HepG2 (cell line): Measurements from ENCODE around the gene HDAC4. TPM values are rescaled to one million over a fixed set of nuclear protein-coding genes. Genes with fewer than 3 reads are reported as not detected.

Source experiments
- ATF4 ChIP-seq, 2 experiments: fragments of 450-650 bp in 1 of 2; sonication (generic) in 1 of 2; formaldehyde crosslinking; IDR thresholded peaks; 2 replicates each; pipeline versions ENCODE4 v1.5.0 to v1.8.0; 2020 to 2022; ENCODE audit warnings: mild to moderate bottlenecking in 1 of 2, missing genetic modification reagents in 1 of 2
- ATF7 ChIP-seq, 2 experiments: fragments of 450-650 bp in 1 of 2; sonication (generic) in 1 of 2; formaldehyde crosslinking in 1 of 2; IDR thresholded peaks; 2 replicates each; pipeline versions ENCODE4 v1.4.0 to v1.6.1; 2016 to 2020; ENCODE audit warnings: antibody characterized with exemption in 1 of 2, mild to moderate bottlenecking in 1 of 2, missing genetic modification reagents in 1 of 2
- CENPT ChIP-seq: sonication (generic); formaldehyde crosslinking; IDR thresholded peaks from 2 replicates; pipeline ENCODE4 v1.8.0; 2022; ENCODE audit warnings: low read depth, mild to moderate bottlenecking, moderate library complexity, missing genetic modification reagents
- FOXC1 ChIP-seq: sonication (generic); formaldehyde crosslinking; IDR thresholded peaks from 2 replicates; pipeline ENCODE4 v1.8.0; 2022; ENCODE audit warnings: mild to moderate bottlenecking, missing genetic modification reagents, borderline replicate concordance
- KAT2B ChIP-seq: fragments of 150-350 bp; IDR thresholded peaks from 2 replicates; pipeline ENCODE4 v1.6.1; 2014; ENCODE audit warnings: low read depth, low read length, borderline replicate concordance
- NCOA2 ChIP-seq: sonication (generic); formaldehyde crosslinking; IDR thresholded peaks from 2 replicates; pipeline ENCODE4 v1.8.0; 2022; ENCODE audit warnings: inconsistent platforms
- PITX1 ChIP-seq: sonication (generic); formaldehyde crosslinking; IDR thresholded peaks from 2 replicates; pipeline ENCODE4 v1.5.1; 2020; ENCODE audit warnings: mild to moderate bottlenecking, missing genetic modification reagents
- REL ChIP-seq: sonication (generic); formaldehyde crosslinking; conservative IDR thresholded peaks from 2 replicates; pipeline ENCODE4 v1.8.0; 2022; ENCODE audit warnings: mild to moderate bottlenecking, missing genetic modification reagents, moderate library complexity
- SP140L ChIP-seq: sonication (generic); formaldehyde crosslinking; IDR thresholded peaks from 2 replicates; pipeline ENCODE4 v1.4.0; 2020; ENCODE audit warnings: missing genetic modification reagents, borderline replicate concordance
- SRF ChIP-seq: IDR thresholded peaks from 2 replicates; pipeline ENCODE4 v1.6.1; 2011; ENCODE audit warnings: mild to moderate bottlenecking, low read depth, low read length, moderate library complexity
- ZNF17 ChIP-seq: sonication (generic); formaldehyde crosslinking; IDR thresholded peaks from 2 replicates; pipeline ENCODE4 v1.5.0; 2020; ENCODE audit warnings: mild to moderate bottlenecking, missing genetic modification reagents
- ZNF235 ChIP-seq: sonication (generic); formaldehyde crosslinking; IDR thresholded peaks from 2 replicates; pipeline ENCODE4 v1.8.1; 2023; ENCODE audit warnings: mild to moderate bottlenecking, missing genetic modification reagents, borderline replicate concordance
- ZNF264 ChIP-seq: sonication (generic); formaldehyde crosslinking; IDR thresholded peaks from 2 replicates; pipeline ENCODE4 v1.4.0; 2020; ENCODE audit warnings: missing genetic modification reagents
- ZNF30 ChIP-seq: sonication (generic); formaldehyde crosslinking; IDR thresholded peaks from 2 replicates; pipeline ENCODE4 v1.5.0; 2020; ENCODE audit warnings: mild to moderate bottlenecking, missing genetic modification reagents
- ZNF326 ChIP-seq: sonication (generic); formaldehyde crosslinking; IDR thresholded peaks from 2 replicates; pipeline ENCODE4 v1.4.0; 2020; ENCODE audit warnings: missing genetic modification reagents, borderline replicate concordance
- ZNF572 ChIP-seq: sonication (generic); formaldehyde crosslinking; IDR thresholded peaks from 2 replicates; pipeline ENCODE4 v1.5.1; 2020; ENCODE audit warnings: mild to moderate bottlenecking, missing genetic modification reagents
- ZSCAN12 ChIP-seq: sonication (generic); formaldehyde crosslinking; IDR thresholded peaks from 2 replicates; pipeline ENCODE4 v1.9.0; 2021; ENCODE audit warnings: mild to moderate bottlenecking, missing genetic modification reagents
- polyA plus RNA-seq, 8 experiments: library from polyadenylated mRNA; depleted of rRNA in 3 of 8; stranded (reverse) in 7 of 8; unstranded in 1 of 8; fragments of >200 nt; fragmentation: Illumina TruSeq in 4 of 8; extraction: Trizol in 4 of 8; gene quantifications; 2 replicates each; pipeline versions ENCODE4 v1.2.1 to v1.2.3, GENCODE V29; 2011 to 2016; ENCODE audit warnings: low read depth in 4 of 8, missing spikeins in 1 of 8, mixed read lengths in 1 of 8; ENCODE audit not compliant: insufficient read depth in 1 of 8
- total RNA-seq, 5 experiments: library from RNA; depleted of rRNA; stranded (reverse); fragments of >200 nt; fragmentation: Illumina TruSeq; extraction: Trizol; gene quantifications; 2 replicates each; pipeline ENCODE4 v1.2.3, GENCODE V29; 2016; ENCODE audit warnings: low read depth in 1 of 5
- TF ChIP-seq, protein P1 (sequence below): sonication (generic); formaldehyde crosslinking; IDR thresholded peaks from 2 replicates; pipeline ENCODE4 v1.4.0; 2020; ENCODE audit warnings: missing genetic modification reagents
- TF ChIP-seq, protein P2 (sequence below): sonication (generic); formaldehyde crosslinking; IDR thresholded peaks from 2 replicates; pipeline ENCODE4 v1.4.0; 2020; ENCODE audit warnings: missing genetic modification reagents, borderline replicate concordance

HDAC4 gene
- total and polyA plus RNA-seq, 2 of the 13 experiments (the other 11 are each of a cell fraction or from before 2014, with no cell fraction given) = 10.1 to 11.5 TPM

DNA sequence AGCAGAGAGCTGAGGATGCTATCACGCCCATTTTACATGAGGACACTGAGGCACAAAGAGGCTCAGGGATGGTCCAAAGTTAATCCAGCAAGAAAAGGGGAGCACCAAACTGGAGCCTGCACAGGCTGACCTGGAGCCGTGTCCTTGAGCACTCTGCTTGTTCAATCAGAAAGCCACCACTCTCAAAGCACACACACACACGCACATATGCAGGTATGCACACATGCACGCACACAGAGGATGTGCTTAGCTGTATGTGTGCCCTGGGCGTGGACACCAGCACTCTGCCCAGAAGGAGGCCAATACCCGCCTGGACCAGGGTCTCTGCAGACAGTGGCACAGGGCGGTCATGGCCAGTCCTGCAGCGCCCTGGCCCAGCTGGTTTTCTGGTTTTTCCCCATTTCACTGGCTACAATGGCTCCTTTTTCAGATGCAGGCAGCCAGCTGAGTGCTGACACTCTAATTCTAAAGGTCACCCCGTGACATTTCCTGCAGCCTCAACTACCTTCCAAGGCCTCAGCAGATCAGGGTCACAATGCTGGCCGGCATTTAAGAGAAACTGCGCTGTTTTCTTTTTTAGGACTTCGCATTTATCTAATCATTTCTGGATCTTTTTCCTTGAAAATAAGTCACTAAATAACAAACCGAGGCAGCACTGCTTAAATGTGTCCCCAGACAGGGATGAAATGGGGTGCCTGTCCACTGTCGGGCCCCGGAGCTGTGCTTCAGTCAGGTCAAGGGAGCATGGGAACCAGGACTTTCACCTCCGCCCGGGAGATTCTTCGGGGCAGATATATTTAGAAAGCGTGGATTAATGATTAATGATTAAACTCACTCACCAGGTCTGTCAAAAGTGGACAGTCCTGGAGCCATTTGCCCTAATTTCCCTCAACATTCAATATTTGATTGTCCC is 104.5 kb downstream of the HDAC4 start (continued):
- TF ChIP-seq KAT2B = no peak
- peak; percentile 64; the same call in 1 of the 2 replicates for TF ChIP-seq FOXC1 (CRISPR knock-in tag)
- no peak for TF ChIP-seq ATF4 (CRISPR knock-in tag; IDR thresholded peaks at IDR 0.05)
- TF ChIP-seq REL (CRISPR knock-in tag) = 0 out of 2 replicates have a peak, but pooled peaks have one; percentile 36
- TF ChIP-seq, protein P1, sequence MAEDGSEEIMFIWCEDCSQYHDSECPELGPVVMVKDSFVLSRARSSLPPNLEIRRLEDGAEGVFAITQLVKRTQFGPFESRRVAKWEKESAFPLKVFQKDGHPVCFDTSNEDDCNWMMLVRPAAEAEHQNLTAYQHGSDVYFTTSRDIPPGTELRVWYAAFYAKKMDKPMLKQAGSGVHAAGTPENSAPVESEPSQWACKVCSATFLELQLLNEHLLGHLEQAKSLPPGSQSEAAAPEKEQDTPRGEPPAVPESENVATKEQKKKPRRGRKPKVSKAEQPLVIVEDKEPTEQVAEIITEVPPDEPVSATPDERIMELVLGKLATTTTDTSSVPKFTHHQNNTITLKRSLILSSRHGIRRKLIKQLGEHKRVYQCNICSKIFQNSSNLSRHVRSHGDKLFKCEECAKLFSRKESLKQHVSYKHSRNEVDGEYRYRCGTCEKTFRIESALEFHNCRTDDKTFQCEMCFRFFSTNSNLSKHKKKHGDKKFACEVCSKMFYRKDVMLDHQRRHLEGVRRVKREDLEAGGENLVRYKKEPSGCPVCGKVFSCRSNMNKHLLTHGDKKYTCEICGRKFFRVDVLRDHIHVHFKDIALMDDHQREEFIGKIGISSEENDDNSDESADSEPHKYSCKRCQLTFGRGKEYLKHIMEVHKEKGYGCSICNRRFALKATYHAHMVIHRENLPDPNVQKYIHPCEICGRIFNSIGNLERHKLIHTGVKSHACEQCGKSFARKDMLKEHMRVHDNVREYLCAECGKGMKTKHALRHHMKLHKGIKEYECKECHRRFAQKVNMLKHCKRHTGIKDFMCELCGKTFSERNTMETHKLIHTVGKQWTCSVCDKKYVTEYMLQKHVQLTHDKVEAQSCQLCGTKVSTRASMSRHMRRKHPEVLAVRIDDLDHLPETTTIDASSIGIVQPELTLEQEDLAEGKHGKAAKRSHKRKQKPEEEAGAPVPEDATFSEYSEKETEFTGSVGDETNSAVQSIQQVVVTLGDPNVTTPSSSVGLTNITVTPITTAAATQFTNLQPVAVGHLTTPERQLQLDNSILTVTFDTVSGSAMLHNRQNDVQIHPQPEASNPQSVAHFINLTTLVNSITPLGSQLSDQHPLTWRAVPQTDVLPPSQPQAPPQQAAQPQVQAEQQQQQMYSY (CRISPR knock-in tag) = peak; percentile 1; the same call in 1 of the 2 replicates
- TF ChIP-seq ZNF572 = no peak
- TF ChIP-seq ZNF235 (CRISPR knock-in tag) = no peak
- no peak for TF ChIP-seq ZSCAN12 (CRISPR knock-in tag)
- no peak for TF ChIP-seq ZNF326
- TF ChIP-seq SRF = no peak
- no peak for TF ChIP-seq SP140L (CRISPR knock-in tag)
- no peak for TF ChIP-seq ZNF30 (CRISPR knock-in tag)
- no peak for TF ChIP-seq CENPT
- peak; percentile 65; the same call in 1 of the 2 replicates for TF ChIP-seq PITX1 (CRISPR knock-in tag)
- TF ChIP-seq NCOA2 (CRISPR knock-in tag) = peak; percentile 55
- TF ChIP-seq, protein P2, sequence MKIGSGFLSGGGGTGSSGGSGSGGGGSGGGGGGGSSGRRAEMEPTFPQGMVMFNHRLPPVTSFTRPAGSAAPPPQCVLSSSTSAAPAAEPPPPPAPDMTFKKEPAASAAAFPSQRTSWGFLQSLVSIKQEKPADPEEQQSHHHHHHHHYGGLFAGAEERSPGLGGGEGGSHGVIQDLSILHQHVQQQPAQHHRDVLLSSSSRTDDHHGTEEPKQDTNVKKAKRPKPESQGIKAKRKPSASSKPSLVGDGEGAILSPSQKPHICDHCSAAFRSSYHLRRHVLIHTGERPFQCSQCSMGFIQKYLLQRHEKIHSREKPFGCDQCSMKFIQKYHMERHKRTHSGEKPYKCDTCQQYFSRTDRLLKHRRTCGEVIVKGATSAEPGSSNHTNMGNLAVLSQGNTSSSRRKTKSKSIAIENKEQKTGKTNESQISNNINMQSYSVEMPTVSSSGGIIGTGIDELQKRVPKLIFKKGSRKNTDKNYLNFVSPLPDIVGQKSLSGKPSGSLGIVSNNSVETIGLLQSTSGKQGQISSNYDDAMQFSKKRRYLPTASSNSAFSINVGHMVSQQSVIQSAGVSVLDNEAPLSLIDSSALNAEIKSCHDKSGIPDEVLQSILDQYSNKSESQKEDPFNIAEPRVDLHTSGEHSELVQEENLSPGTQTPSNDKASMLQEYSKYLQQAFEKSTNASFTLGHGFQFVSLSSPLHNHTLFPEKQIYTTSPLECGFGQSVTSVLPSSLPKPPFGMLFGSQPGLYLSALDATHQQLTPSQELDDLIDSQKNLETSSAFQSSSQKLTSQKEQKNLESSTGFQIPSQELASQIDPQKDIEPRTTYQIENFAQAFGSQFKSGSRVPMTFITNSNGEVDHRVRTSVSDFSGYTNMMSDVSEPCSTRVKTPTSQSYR (CRISPR knock-in tag) = no peak; the same call in 1 of the 2 replicates
- TF ChIP-seq ZNF264 (CRISPR knock-in tag) = peak; percentile 27; the same call in 1 of the 2 replicates
- no peak for TF ChIP-seq ATF7 (IDR thresholded peaks at IDR 0.05)
- TF ChIP-seq ATF7 (CRISPR knock-in tag; IDR thresholded peaks at IDR 0.05) = no peak
- TF ChIP-seq ZNF17 (CRISPR knock-in tag) = peak; percentile 82
